ENCODE results near the gene PCBP3.
"Not testable (repeated sequence)": the region's sequence is repeated elsewhere in the genome, so short reads cannot be mapped to it uniquely, and the experiment has no call there.

Gene PCBP3

GRCh38 chr21:45669382-45669781 is 25.9 kb downstream of the PCBP3 start:
- no peak for DNase-seq (ENCODE audit: extremely low read depth in 1 of 2, low read depth in 1 of 2)

DNA sequence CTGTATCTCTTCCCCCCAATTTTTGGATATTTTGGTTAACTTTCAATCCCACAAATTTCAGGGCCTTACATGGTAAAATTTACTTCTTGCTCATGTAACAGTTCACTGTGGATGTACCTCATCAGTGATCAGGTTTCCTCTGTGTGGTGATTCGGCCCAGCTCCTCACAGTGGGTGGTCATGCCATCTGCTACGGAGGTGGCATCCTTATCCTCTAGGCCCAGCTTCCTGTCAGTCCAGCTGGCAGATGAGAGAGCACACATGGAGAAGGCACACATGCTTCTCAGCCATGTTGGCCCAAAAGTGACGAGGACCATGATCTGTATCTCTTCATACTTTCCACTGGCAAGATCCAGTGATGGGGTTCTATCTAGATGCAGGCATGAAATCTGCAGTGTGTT is 27.2 kb downstream of the PCBP3 start:
- DNase-seq (ENCODE audit: extremely low read depth in 1 of 2, low read depth in 1 of 2), result no peak

- not testable (repeated sequence) for DNase-seq (ENCODE audit: extremely low read depth in 1 of 2, low read depth in 1 of 2)
Observed at GRCh38 chr21:45678790-45679189, 35.3 kb downstream of the PCBP3 start.

- no peak for DNase-seq (ENCODE audit: extremely low read depth in 1 of 2, low read depth in 1 of 2)
Observed at GRCh38 chr21:45680215-45680614, 36.7 kb downstream of the PCBP3 start.

GRCh38 chr21:45695086-45695485 is 51.6 kb downstream of the PCBP3 start:
- DNase-seq (ENCODE audit: extremely low read depth in 1 of 2, low read depth in 1 of 2), result no peak

DNA sequence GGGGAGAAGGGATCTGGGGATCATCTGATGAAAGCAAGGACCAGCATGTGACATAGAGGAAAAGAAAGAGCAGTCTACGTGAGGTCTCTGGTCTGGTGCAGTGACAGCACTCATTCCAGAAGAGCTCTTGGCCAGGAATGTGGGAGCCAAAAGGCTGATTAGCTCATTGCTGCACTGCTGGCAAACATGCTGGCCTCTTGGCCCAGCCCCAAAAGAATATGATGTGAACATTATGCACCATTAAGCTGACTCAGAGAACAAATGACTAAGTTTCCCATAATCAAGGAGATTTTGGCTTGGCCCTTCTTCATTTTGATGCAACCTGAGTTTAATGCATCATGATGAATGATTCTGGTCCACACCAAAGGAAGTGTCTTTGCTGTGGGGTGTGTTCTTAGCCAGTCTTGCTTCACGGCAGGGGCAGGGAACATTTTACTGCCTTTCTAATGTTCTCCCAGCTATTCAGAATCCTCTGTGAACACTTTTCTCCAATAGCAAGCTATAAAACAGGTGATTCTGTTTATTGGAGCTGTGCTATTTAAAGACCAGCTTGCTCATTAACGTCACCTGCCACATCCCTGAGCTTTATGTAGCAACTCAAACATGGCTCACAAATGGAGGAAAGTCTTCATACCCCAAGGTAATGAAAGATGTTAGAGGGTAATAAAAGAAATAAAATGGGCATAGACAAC is 55.1 kb downstream of the PCBP3 start:
- no peak for DNase-seq (ENCODE audit: extremely low read depth in 1 of 2, low read depth in 1 of 2)

DNA sequence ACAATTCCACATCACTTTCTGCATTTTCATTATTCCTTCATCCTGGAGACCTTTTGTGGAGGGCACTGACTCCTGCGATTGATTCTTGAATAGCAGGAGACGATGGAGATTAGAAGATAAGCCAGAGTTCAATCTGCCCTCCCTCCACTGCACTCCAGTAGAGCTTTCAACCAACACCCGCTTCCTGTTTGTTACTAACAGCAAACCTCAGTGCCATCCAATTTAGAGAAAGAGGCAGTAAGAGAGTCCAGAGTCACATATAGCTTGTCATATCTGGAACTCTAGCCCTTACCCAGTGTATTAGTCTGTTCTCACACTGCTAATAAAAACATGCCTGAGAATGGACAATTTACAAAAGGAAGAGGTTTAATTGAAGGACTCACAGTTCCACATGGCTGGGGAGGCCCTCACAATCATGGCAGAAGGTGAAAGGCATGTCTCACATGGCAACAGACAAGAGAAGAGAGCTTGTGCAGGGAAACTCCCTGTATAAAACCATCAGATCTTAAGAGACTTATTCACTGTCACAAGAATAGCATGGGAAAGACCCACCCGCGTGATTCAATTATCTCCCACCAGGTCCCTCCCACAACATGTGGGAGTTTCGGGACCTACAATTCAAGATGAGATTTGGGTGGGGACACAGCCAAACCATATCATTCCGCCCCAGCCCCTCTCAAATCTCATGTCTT is 55.9 kb downstream of the PCBP3 start:
- DNase-seq (ENCODE audit: extremely low read depth in 1 of 2, low read depth in 1 of 2), result no peak

GRCh38 chr21:45699966-45700365 is 56.4 kb downstream of the PCBP3 start:
- no peak for DNase-seq (ENCODE audit: extremely low read depth in 1 of 2, low read depth in 1 of 2)

GRCh38 chr21:45700461-45700860 is 56.9 kb downstream of the PCBP3 start:
- no peak for DNase-seq (ENCODE audit: extremely low read depth in 1 of 2, low read depth in 1 of 2)

- no peak for DNase-seq (ENCODE audit: extremely low read depth in 1 of 2, low read depth in 1 of 2)
Observed at GRCh38 chr21:45704311-45705108, 61.0 kb downstream of the PCBP3 start.

- no peak for DNase-seq (ENCODE audit: extremely low read depth in 1 of 2, low read depth in 1 of 2)
Observed at GRCh38 chr21:45706299-45706698, 62.8 kb downstream of the PCBP3 start.

DNA sequence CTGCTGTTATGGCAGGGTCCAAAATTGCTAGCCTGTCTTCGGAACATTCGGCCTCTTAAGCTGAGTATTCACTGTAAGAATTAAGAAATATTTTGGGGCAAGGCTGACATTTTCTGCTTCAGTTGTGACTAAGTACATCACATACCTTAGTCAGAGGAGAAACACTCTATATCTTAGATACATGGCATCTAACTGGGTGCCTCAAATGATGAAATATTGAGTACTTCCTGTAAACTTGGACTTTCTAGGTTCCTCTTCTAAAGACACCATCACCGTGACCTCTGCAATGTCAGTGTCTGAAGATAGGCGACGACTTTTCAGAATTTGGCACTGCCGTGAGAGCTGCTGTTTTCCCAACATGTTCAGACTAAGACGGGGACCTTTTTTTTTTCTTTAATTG is 65.6 kb downstream of the PCBP3 start:
- DNase-seq (ENCODE audit: extremely low read depth in 1 of 2, low read depth in 1 of 2), result no peak

DNA sequence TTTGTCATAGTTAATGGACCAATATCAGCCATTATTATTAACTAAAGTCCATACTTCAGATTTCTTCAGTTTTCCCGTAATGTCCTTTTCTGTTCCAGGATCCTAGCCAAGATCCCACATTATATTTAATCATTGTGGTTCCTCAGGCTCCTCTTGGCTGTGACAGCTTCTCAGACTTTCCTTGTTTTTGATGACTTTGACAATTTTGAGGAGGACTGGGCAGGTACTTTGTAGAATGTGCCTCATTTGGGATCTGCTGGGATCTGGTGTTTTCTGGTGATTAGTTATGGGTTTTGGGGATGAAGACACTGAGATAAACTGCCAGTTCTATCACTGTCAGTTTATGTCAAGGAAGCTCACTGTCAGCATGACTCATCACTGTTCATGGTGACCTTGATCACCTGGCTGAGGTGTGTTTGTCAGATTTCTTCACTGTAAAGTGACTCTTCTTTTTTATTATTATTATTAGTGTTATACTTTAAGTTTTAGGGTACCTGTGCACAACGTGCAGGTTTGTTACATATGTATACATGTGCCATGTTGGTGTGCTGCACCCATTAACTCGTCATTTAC is 66.3 kb downstream of the PCBP3 start:
- DNase-seq (ENCODE audit: extremely low read depth in 1 of 2, low read depth in 1 of 2), result no peak

GRCh38 chr21:45710306-45710705 is 66.8 kb downstream of the PCBP3 start:
- DNase-seq (ENCODE audit: extremely low read depth in 1 of 2, low read depth in 1 of 2), result not testable (repeated sequence)

GRCh38 chr21:45713613-45714012 is 70.1 kb downstream of the PCBP3 start:
- no peak for DNase-seq (ENCODE audit: extremely low read depth in 1 of 2, low read depth in 1 of 2)

GRCh38 chr21:45715441-45715840 is 71.9 kb downstream of the PCBP3 start:
- DNase-seq (ENCODE audit: extremely low read depth in 1 of 2, low read depth in 1 of 2), result no peak

DNA sequence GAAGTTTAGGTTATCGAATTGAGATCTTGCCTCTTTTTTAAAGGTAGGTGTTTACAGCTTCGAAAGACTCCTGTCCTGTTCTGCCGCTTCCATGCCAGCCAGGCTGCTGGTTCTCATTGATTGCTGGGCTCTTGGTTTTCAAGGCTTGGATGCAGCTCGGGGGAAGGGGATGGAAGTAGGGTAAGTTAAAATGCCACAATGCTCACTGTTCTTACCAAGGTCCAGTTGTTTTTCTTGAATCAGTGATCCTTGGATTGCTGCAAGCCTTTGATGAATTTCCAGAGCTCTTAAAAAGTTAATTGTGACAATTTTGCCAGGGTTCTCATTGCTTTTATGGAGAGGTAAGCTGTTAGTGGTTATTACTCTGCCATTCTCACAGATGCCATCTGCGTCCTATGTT is 74.9 kb downstream of the PCBP3 start:
- DNase-seq (ENCODE audit: extremely low read depth in 1 of 2, low read depth in 1 of 2), result no peak

GRCh38 chr21:45719177-45719802 is 75.8 kb downstream of the PCBP3 start:
- no peak for DNase-seq (ENCODE audit: extremely low read depth in 1 of 2, low read depth in 1 of 2)

GRCh38 chr21:45720204-45720603 is 76.7 kb downstream of the PCBP3 start:
- DNase-seq (ENCODE audit: extremely low read depth in 1 of 2, low read depth in 1 of 2), result not testable (repeated sequence)

DNA sequence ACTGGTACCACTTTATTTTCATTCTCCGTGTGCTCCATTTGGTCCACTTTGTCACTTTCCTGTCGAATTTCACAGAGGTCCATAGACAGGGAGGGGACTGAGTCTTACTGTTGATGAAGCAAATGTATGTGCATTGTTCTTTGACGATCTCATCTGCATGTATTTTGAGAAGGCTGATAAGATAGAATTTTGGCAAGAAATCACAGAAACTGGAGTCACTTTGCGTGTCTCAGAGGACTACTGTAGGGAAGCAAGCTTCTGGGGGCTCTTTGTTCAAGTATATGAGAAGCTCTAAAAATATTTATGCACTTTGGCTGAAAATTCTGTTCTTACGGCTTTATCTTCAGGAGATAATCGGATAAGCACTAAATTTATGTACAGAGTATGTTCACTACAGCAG is 78.1 kb downstream of the PCBP3 start:
- DNase-seq (ENCODE audit: extremely low read depth in 1 of 2, low read depth in 1 of 2), result no peak
